Suppressor macrophage treated with lipopolysaccharide for 1 hour (primary cell): ENCODE results near the gene ADGRA1.

Experiments used
- DNase-seq, 3 donors: peaks; one replicate each; pipeline ENCODE4 v3.0.0-alpha.2; 2020 to 2022

Gene ADGRA1

DNA sequence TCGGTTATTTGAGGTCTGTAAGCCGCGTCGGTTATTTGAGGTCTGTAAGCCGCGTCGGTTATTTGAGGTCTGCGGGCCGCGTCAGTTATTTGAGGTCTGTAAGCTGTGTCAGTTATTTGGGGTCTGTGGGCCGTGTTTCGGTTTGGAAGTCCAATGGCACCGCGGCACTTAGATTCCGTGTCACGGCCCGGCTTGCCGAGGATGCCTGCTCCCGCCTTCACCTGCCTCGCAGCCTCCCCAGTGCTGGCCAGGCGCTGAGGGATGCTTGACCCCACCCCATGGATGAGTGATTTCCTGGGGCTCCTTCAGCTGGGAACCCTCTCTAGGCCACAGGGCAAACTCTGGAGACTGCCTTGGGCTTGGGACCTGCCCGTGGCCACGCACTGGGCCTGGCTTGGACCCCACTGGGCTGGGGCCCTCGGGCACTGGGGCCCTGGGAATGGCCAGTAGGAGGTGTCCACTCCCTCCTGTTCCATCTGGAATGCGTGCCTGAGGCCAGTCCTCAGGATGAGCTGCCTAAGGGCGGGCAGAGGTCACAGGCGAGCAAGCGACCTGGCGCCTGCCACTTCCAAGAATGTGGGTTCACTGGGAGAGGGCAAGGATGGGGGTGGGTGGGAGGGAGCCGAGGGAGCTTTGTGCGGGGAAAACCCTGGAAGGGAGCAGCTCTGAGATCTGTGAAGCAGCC, 25.6 kb downstream of the ADGRA1 start:
- DNase-seq = no peak

DNA sequence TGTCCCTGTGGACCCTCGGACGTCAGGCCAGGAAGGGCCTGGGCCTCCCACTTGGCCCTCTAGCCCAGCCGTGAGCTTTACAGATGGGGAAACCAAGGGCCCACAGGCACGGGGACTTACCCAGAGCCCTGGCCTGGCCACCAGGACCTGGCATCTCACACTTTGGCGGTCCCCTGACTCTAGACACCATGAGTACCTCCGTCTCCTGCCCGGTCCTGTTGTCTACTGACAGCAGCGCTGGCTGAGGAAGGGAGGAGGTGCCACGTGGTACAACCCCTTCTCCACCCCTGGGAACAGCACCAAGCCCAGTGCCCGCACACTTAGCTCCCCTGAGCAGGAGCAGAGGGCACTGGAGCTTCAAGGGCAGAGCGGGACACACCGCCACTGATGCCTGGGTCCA, 26.1 kb downstream of the ADGRA1 start:
- DNase-seq = no peak

DNA sequence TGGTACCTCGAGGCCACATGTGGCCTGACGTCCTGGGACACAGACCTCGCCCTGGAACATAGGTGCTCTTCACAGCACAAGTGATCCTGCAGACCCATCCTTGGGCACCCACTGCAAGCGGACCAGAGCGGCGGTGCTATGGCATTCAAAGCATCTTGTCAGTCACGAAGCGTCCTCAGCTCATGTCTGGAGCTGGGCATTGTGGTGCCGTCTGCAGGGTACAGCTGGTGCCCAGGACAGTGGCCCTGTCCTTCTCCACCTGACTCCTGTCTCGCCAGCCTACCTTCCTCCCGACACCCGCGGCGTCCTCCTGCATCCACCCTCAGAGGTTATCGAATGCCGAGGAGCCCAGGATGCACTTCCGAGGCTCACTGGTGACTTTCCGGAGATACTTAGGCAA, 26.5 kb downstream of the ADGRA1 start:
- DNase-seq = no peak

DNA sequence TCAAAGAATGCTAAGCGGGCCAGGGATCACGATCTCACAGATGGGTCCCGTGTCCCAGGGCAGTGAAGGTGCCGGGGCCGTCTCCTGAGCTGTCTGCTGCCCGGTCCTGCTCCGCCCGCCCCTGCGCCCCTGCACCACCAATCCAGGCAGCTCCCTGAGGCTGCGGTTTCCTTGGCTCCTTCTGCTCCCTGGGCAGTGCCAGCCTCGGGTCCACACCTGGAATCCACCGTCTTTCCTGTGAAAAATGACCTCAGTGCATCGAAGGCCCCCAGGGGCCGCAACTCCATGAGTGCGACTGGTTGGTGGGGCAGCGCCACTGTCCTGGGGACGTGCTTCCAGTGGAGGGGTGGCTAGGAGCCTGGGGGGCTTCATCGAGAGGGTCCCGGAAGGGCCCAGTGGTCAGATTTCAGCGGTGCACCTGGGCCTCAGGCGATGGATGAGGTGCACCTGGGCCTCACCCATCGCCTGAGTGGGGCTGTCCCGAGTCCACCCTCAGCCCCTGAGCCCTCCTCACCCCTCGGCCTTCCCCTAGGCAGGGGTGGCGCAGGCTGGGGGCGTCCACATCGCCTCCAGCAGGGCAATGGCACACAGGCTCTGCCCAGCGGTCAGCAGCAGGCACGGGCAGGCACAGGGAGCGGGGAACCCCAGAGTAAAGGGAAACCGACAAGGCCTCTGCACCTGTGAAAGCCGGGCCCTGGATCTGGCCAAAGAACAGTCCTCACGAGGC, 27.2 kb downstream of the ADGRA1 start:
- no peak for DNase-seq

DNA sequence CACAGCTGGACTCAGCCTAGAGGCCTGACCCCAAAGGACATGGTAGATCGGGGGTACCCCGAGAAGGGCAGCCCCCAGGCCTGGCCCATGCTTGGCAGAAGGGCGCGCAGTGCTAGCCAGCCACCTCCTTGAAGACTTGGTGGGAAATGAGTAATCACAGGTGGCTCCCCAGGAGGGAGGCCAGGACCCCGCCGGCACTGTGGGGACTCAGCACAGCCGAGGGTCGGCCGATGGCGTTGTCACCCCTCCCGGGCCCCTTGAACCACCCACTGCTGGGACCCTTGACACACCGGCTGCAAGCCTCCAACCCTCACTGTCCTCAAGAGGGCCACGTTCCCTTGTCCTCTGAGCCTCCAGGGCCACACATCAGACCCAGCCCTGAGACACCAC, 27.7 kb downstream of the ADGRA1 start:
- no peak for DNase-seq

DNA sequence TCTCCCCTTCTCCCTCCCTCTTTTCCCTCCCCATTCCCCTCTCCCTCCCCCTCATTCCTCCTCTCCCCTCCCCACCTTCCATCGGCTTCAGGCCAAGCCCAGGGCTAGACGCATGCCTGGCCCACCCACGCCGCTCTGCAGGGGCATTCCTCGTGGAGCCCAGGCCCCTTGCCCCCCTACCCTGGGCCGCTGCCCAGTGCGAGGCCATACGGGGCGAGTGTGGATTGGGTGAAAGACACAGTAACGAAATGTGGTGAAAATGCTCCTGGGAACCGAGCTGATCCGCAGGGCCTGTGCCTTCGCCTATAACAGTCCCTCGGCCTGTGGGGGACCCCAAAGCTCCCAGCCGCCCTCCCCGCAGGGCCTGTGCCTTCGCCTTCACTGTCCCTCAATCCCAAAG, 28.3 kb downstream of the ADGRA1 start:
- no peak for DNase-seq

DNA sequence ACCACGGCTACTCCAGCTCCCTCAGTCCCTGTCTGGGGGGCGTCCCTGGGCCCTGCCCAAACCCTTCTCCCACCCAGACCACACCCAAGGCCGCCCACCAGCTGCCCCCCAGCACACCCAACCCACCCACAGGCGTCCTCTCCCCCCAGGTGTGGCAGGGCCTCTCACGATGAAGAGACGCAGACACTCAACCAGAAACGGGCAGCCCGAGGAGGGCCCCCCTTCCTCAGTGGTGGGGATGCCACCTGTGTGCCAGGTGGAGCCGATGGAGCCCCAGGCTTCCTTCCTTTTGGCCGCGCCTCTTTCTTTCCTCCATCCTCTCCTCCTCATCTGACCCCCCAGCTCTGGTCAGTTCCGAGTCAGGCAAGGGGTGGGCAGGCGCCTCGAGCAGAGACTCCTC, 28.7 kb downstream of the ADGRA1 start:
- DNase-seq = no peak

DNA sequence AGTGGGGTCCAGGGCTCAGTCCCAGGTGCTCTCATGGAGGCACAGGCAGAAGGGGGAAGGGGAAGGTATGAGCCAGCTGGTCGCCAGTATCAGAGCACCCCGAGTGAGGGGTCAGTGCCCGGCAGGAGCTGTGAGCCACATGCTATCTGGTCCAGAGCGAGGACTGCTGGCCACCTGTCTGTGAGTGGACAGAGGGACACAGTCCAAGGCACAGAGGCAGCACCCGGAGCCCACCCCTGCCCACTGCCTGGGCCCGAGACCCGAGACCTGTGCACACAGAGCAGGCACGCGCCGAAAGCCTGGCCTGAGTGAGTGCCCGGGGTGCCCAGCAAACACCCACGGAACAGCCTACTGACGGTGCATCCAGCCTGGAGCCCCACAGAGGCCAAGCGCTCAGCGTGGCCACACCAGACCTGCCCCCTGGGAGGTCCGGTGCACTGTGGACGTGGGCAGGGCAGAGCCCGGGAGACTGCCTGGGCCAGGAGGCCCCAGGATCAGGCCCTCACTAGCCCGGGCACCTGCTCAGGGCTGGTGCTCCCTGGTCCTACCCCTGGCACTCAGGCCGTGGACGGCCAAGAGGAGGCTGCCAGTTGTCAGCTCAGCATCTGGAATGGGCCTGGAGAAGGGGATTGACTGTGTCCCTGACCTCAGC, 29.4 kb downstream of the ADGRA1 start:
- no peak for DNase-seq

DNA sequence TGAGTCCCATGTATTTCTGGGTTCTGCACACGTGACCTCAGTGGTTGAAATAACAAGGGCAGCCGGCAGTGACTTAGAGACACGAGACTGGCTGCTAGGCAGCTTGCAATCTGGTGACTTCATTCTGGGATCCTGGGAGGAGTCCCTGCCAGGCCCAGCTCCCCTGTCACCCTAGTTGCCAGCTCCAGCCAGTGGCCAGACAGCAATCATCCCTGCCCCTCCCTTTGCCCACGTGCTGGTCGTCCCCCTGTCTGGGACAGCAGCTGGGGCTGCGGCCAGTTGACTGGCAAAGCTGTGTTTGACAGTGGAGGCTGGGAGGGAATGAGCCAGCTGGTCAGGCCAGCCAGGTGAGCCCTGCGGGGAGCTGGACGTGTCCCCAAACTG, 30.0 kb downstream of the ADGRA1 start:
- DNase-seq = no peak

DNA sequence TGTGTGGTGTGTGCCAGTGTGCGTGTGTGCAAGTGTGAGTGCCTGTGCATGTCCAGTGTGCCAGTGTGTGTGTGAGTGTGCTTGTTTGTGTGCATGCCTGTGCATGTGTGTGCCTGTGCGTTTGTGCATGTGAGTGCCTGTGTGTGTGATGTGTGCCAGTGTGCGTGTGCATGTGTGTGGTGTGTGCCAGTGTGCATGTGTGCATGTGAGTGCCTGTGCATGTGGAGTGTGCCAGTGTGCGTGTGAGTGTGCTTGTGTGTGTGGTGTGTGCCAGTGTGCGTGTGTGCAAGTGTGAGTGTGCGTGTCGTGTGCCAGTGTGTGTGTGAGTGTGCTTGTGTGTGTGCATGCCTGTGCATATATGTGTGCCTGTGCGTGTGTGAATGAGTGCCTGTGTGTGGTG, 33.8 kb downstream of the ADGRA1 start:
- DNase-seq = no peak

DNA sequence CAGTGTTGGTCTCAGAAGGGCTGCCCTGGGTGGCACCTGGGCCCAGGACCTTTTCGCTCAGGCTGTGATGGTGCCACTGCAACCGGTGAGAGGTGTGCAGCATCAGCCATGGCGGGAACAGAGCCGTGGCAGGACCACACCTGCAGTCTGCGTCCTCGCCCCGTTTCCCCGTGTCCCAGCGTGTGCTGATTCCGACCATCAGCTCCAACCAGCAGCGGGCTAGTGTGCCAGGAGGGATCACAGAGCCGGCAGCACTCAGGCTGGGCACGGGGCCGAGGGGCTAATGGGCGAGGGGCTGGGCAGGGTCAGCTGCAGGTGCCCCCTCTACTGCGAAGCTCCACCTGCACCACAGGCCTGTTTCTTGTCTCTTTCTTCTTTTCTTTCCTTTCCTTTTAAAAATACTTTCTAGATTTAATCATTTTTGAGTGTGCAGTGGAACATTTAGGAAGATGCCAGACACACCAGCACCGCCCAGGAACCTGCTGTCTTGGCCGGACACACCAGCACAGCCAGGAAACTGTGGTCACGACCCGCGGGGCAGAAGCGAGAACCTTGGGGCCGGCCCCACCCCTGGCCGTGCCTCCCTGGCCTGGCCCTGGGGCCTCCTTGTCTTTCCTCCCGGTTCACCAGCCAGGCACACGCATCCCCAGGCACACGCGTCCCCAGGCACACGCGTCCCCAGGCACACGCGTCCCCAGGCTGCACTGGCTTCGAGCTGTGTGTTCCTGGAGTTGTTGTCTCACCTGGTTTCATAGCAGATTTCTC, 34.6 kb downstream of the ADGRA1 start:
- no peak for DNase-seq

DNA sequence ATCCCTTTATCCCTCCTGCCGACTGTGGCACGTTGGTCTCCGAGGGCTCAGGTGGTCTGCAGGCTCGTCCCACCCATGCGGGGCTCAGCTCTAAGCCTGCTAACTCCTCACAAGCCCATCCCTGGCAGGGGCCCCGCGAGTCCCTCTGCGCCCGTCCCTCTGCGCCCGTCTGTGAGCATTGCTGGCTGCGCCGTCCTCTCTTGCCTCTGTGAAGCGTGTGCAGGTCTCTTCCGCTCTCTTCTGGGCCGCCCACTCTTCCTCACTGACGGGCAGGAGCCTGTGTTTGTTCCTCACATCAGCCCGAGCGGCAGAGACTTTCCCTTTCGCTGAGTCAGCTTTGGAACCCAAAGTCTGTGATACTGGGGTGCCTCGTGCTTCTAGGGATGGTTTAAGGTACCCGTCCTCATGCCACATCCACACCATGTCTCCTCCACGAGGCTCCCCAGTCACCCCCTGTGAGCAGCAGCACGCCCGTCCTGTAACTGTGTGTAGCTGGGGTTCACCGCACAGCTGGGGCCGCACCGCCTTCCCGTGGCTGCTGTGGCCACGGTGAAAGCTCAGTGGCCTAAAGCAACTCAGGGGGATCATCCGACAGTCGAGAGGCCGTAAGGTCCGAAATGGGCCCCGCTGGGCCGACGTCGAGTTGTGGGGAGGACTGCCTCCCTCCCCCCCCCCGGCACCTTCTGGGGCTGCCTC, 35.5 kb downstream of the ADGRA1 start:
- DNase-seq = peak in 2 of 3 donors; percentile 31 to 34

DNA sequence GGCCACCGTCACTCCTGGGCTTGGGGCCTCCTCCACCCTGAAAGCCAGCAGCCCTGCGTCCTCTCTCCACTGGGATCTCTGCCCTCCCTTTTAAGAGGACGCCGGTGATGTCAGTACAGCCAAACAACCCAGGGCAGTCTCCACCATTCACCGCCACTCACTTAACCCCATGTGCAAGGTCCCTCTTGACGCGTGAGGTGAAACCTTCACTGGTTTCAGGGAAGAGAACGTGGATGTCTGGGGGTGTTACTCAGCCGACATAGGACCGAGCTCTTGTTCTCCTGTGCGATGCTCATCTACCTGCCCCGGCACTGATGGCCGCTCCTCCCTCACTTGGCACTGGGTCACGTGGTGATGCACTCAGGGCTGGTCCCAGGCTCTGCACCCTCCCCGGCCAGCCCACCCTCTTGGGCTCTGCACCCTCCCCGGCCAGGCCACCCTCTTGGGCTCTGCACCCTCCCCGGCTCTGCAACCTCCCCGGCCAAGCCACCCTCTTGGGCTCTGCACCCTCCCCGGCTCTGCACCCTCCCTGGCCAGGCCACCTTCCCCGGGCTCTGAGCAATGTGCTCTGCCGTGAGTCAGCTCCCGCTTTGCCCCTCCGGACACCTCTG, 36.1 kb downstream of the ADGRA1 start:
- no peak for DNase-seq

DNA sequence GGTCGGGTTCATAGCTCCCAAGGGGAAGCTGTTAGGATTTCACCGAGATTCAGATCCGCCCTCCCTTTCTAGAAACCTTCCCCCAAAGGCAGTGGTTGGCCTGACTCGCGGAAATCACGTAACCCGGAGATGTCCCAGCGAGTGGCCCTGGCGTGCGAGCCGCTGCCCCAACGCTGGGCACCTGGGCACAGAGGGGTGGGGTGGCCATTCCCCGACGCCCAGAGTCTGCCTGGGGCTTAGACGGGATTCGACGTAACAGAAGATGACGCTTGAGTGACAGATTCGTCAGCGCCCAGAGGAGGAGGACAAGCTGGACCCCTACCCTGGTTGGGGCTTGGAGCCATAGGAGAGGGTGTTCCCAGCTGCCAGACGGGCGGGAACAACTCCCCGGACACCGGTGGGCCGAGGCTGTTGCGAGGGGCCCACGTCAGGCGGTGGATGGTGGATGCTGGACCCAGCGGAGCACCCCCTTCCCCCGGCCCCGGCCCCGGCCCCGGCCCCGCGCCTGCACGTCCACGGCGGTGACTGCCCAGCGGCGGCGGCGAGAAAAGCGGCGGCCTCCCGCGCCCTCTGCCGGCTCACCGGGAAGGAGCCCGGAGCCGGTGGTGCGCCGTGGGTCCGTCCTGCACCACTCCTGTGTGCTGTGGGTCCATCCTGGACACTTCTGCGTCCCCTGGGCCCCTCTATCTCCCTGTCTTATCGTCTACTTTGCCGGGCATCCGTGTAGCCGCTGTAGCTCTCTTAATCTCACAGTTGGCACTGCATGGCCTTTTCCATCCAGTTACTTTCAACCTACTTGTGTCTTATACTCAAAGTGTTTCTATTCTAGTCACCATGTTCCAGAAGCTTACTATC, 36.9 kb downstream of the ADGRA1 start:
- DNase-seq = peak; percentile 44 to 76 (median 57)

DNA sequence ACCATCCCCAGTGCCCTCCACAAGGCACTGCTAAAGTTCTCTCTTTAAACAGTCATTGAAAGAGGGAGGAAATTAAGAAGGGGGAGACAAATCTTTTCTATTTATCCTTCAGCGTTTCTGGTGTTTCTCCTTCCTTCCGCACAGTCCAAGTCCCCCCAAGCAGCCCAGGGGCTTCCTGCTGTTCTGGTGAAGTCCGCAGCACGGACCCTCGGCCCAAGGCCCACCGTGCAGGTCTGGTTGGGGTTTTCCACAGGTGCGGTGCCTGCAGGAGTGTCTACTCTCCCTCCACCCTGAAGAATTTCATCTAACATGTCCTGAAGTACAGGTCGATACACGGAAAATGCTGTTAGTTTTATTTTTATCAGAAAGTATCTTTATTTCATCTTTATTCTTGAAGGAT, 38.2 kb downstream of the ADGRA1 start:
- no peak for DNase-seq

DNA sequence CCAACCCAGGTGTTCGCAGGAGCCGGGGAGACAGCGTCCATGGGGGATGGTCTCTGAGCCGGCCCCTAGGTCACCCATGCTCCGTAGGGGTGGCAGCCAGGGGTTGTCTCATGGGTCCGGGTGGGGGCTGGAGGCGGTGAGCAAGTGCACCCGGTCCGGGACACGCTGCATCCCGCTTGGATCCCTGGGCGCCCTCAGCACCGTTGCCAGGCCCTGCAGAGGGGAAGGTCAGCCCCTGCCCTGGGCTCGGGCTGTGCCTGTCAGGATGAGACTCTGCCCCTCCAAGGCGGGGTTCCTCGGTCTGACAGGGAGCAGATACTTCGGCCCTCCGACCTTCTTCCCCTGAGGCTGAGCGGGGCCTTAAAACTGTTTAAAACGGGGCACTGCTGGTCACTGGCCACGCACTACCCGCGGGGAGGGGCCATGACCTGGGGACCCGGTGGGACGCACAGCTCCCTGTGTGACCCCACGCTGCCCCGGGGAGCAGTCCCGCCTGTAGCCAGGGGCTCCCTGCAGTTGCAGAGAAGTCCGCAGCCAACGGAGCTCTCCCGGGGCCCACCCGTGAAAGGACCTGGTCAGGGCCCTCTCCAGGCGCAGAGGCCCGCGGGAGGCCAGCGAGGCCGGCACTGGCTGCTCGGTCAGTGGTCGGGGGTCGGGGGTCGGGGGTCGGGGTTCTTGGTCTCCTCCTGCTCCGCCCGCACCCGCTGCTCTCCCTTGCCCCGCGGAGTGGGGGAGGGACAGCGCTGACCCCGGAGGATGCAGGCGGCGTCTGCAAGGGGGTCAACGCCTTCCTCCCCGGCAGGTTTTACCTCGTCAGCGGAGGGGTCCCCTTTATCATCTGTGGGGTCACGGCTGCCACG, 38.9 kb downstream of the ADGRA1 start:
- no peak for DNase-seq

DNA sequence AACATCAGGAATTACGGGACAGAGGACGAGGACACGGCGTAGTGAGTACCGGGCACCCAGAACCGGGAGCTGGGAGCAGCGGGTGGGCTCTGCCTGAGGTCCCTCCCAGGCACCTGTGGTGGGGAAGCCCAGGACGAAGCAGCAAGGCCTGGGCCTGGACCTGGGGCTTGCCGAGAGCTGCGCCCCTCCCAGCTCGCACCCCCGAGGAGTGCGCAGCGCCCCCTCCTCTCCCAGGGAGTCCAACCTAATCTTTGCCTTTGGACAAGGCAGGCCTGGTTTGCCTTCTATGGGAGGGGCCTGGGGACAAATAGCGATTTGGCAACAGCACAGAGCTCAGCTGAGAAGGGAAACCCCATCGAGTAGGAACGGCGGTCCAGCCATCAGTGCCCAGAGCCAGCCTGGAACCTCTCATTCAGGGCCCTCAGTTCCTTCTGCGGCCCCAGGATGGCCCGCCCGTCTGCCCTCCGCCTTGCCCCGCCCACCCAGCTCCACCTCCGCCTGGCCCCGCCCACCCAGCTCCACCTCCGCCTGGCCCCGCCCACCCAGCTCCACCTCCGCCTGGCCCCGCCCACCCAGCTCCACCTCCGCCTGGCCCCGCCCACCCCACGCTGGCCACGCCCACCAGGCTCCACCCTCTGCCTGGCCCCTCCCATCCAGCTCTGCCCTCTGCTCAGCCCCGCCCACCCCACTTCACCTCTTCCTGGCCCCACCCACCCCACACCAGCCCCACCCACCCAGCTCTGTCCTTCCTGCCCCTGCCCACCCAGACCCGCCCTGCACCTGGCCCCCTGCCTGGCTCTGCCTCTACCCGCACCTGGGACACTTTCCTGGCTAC, 39.8 kb downstream of the ADGRA1 start:
- DNase-seq = no peak

DNA sequence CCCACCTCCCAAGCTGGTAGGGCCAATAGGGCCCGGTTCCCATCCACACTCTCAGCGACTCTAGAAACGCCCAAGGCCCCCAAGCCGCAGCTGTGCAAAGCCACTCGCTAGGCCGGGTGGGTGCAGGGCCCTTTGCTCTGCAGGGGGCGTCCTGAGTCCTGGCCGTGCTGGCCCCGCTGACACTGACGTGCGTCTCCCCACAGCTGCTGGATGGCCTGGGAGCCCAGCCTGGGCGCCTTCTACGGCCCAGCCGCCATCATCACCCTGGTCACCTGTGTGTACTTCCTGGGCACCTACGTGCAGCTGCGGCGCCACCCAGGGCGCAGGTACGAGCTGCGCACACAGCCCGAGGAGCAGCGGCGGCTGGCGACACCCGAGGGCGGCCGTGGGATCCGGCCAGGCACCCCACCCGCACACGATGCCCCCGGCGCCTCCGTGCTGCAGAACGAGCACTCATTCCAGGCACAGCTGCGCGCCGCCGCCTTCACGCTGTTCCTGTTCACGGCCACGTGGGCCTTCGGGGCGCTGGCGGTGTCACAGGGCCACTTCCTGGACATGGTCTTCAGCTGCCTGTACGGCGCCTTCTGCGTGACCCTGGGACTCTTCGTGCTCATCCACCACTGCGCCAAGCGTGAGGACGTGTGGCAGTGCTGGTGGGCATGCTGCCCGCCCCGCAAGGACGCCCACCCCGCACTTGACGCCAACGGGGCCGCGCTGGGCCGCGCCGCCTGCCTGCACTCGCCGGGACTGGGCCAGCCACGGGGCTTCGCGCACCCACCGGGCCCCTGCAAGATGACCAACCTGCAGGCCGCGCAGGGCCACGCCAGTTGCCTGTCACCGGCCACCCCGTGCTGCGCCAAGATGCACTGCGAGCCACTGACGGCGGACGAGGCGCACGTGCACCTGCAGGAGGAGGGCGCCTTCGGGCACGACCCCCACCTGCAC, 40.7 kb downstream of the ADGRA1 start:
- DNase-seq = no peak
